ENCODE results near the gene RIOK1.

RIOK1 gene

DNA sequence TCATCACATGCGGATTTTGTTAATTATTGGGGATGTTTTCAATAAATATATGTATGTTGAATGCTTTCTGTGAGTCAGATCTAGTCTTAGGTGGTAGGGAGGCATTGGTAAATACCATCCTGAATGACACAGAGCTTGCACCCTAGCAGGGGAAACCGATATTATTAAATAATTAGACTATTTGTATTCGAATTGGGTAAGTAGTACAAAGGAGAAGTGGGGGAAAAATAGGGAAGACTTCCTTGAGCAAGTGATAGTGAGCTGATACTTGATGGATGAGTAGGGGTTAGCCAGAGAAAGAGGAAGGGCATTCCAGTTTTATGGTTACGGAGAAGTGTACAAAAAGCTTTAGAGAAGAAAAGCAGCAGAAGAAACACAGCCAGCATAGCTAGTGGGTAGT is 1.5 kb downstream of the RIOK1 start:
- no peak for DNase-seq (ENCODE audit: low read depth)
- TF ChIP-seq, protein P1, sequence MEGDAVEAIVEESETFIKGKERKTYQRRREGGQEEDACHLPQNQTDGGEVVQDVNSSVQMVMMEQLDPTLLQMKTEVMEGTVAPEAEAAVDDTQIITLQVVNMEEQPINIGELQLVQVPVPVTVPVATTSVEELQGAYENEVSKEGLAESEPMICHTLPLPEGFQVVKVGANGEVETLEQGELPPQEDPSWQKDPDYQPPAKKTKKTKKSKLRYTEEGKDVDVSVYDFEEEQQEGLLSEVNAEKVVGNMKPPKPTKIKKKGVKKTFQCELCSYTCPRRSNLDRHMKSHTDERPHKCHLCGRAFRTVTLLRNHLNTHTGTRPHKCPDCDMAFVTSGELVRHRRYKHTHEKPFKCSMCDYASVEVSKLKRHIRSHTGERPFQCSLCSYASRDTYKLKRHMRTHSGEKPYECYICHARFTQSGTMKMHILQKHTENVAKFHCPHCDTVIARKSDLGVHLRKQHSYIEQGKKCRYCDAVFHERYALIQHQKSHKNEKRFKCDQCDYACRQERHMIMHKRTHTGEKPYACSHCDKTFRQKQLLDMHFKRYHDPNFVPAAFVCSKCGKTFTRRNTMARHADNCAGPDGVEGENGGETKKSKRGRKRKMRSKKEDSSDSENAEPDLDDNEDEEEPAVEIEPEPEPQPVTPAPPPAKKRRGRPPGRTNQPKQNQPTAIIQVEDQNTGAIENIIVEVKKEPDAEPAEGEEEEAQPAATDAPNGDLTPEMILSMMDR (IDR thresholded peaks at IDR 0.05; ENCODE audit: low read length, missing control alignments), result no peak
- peak overlapping the region; percentile 4 for H3K4me3 ChIP-seq (replicated peaks; ENCODE audit: low read depth, low read length)

DNA sequence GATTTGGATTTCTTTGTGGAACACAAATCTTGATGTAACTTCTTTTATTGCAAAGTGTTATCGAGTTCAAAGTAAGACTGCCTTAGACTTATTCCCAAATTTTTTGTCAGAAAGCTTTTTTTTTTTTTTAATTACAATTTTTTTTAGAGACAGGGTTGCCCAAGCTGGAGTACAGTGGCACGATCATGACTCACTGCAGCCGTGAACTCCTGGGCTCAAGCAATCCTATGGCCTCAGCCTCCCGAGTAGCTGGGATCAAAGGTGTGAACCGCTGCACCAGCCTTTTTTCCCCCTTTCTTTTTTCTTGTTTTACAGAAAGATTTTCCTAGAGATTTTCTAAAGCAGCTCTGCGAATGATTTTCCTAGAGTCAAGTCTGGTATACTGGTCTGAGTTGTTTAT is 2.8 kb downstream of the RIOK1 start:
- no peak overlapping the region for H3K4me3 ChIP-seq (replicated peaks; ENCODE audit: low read depth, low read length)
- TF ChIP-seq, protein P1 (IDR thresholded peaks at IDR 0.05; ENCODE audit: low read length, missing control alignments), result no peak

DNA sequence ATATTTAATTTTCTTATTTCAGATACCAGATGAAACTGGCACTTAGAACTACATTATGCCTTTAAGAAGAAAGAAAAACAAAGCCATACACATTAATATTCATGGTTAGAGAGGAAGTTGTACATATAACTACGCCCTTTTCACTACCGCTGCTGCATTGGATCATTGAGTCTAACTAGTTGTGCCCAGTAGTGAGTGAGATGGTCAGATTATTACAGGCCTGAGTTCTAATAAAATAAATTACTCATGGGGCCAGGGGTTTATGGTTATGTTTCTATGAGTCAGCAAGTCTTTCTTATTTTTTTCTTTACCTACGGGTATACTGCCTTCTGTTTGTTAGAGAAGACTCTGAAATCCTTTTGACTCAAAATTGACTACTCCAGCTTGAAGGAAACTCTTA is 11.5 kb downstream of the RIOK1 start:
- no peak for DNase-seq (ENCODE audit: low read depth)
- H3K4me3 ChIP-seq (replicated peaks; ENCODE audit: low read depth, low read length), result no peak overlapping the region
- TF ChIP-seq, protein P1 (IDR thresholded peaks at IDR 0.05; ENCODE audit: low read length, missing control alignments), result no peak

More for the DNA sequence above, 2.8 kb downstream of the RIOK1 start:
- no peak for DNase-seq (ENCODE audit: low read depth)

DNA sequence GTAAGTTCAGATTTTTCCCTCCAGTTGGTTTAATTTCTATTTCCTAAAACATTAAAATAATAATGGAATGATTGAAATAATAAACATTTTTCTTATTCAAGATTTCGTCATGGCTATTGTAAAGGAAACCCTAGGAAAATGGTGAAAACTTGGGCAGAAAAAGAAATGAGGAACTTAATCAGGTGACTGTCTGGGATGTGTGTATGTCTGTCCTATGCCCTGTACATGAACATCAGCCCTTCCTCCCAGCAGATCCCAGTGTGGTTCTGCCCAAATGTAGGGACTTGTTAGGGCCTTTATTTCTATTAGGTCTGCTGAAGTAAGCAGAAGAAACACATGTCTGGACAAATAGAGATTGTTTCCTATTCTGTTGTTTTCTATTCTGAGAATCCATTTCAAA is 13.1 kb downstream of the RIOK1 start:
- no peak for DNase-seq (ENCODE audit: low read depth)
- no peak overlapping the region for H3K4me3 ChIP-seq (replicated peaks; ENCODE audit: low read depth, low read length)
- TF ChIP-seq, protein P1 (IDR thresholded peaks at IDR 0.05; ENCODE audit: low read length, missing control alignments), result no peak

DNA sequence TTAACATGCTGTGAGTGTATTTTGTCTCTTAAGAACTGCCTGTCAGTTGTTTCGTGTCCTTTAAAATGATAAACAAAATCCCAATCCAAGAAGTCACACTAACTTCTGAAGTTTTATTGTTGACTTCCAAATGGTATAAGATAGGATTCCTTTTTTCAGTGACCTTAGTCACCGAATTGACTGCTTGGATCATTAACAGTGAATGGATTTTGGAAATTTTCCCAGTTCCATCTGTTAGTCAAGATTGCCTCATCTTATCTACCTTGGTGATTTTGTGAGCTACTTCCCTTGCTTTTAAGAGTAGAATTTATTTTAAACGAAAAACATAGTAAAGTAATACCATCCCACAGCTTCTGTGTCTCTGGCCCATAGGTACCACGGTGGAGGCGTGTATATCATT is 14.9 kb downstream of the RIOK1 start:
- TF ChIP-seq, protein P1 (IDR thresholded peaks at IDR 0.05; ENCODE audit: low read length, missing control alignments), result no peak
- H3K4me3 ChIP-seq (replicated peaks; ENCODE audit: low read depth, low read length), result no peak overlapping the region
- no peak for DNase-seq (ENCODE audit: low read depth)

DNA sequence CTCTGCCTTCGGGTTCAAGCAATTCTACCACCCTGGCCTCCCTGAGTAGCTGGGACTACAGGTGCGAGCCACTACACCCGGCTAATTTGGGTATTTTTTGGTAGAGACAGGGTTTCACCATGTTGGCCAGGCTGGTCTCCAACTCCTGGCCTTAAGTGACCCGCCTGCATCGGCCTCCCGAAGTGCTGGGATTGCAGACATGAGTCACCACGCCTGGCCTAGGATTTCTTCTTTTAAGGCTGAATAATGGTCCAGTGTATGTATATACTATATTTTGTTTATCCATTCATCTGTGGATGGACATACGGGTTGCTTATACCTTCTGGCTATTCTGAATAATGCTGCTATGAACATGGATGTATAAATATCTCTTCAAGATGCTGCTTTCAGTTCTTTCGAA is 17.1 kb downstream of the RIOK1 start:
- no peak overlapping the region for H3K4me3 ChIP-seq (replicated peaks; ENCODE audit: low read depth, low read length)
- DNase-seq (ENCODE audit: low read depth), result no peak
- TF ChIP-seq, protein P1 (IDR thresholded peaks at IDR 0.05; ENCODE audit: low read length, missing control alignments), result no peak

DNA sequence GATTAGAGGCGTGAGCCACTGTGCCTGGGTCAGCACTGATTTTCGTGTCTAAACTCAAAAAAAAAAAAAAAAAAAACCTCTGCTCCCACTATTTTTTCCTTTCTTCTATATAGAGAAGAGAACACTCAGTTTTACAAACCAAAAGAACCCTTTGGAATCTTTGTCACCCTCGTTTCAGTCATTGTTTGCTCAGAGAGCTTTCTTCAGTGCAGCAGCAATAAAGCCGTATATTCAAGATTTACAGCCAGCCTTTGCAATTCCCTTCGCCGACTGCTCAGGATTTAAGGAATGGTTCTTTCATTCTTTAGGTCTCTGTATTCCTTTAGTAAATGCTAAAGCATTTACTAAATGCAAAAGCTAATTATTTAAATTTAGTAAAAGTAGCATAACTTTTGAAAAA is 20.1 kb downstream of the RIOK1 start:
- no peak overlapping the region for H3K4me3 ChIP-seq (replicated peaks; ENCODE audit: low read depth, low read length)
- DNase-seq (ENCODE audit: low read depth), result no peak
- TF ChIP-seq, protein P1 (IDR thresholded peaks at IDR 0.05; ENCODE audit: low read length, missing control alignments), result no peak
